MM.1S (cell line): ENCODE data around the gene PDGFA.

Source experiments
- EZH2 ChIP-seq: fragments of 300-600 bp; sonication (generic); optimal IDR thresholded peaks from 2 replicates; pipeline ENCODE3; 2017; ENCODE audit warnings: low read depth, mild to moderate bottlenecking, antibody characterized with exemption, low read length, mixed read lengths
- TF ChIP-seq, protein P1 (sequence below): fragments of 300-600 bp; sonication (generic); IDR thresholded peaks from 2 replicates; pipeline ENCODE4 v1.5.1; 2016; ENCODE audit warnings: antibody characterized with exemption, low read length, mixed read lengths

DNA sequence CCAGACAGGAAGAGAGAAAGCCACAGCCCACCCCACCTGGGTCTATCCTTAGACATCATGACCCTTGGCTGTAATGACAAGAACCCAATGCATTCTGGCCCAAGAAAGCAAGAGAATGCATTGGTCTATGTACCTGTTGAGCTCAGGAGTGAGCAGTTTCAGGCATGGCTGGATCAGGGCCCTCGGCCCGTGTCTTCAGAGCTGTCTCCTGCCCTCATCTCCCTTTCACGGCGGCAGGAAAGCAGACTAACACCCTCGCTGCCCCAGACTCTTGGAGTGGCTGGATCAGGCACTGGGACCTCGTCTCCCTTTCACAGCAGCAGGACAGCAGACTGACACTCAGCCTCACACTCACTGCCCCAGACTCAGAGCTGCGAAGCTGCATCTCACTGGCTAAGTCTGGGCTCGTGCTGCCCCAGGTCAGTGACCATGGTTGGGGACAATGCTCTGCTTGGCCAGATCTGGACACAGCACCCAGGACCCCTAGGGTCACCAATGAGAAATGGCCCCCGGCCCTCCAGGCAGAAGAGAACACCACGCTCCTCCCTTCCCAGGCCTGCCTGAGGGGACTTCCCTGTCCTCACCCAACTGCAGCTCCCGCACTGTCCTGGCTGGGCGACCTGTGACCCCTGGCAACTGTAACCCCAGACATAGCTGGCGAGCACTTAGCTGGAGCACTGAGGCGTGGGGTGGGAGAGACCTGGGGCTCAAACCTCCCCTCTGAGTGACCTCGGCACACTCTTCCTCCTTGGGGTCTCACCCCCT lies 12.9 kb upstream of the PDGFA start:
- TF ChIP-seq, protein P1, sequence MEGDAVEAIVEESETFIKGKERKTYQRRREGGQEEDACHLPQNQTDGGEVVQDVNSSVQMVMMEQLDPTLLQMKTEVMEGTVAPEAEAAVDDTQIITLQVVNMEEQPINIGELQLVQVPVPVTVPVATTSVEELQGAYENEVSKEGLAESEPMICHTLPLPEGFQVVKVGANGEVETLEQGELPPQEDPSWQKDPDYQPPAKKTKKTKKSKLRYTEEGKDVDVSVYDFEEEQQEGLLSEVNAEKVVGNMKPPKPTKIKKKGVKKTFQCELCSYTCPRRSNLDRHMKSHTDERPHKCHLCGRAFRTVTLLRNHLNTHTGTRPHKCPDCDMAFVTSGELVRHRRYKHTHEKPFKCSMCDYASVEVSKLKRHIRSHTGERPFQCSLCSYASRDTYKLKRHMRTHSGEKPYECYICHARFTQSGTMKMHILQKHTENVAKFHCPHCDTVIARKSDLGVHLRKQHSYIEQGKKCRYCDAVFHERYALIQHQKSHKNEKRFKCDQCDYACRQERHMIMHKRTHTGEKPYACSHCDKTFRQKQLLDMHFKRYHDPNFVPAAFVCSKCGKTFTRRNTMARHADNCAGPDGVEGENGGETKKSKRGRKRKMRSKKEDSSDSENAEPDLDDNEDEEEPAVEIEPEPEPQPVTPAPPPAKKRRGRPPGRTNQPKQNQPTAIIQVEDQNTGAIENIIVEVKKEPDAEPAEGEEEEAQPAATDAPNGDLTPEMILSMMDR, result no peak
- TF ChIP-seq EZH2, result no peak
